OCI-LY3 (cell line): ENCODE data around the gene EDAR.

Experiments used
- EZH2phosphoT487 ChIP-seq: fragments of 200-600 bp; shearing (Covaris generic); IDR thresholded peaks from 2 replicates; pipeline ENCODE4 v1.6.1; 2018; ENCODE audit warnings: antibody characterized with exemption, mixed run types, low read depth
- TF ChIP-seq, protein P1 (sequence below): fragments of 200-600, 300-600 bp; sonication (generic); IDR thresholded peaks from 2 replicates; pipeline ENCODE4 v1.5.1; 2014; ENCODE audit warnings: antibody characterized with exemption, low read length, low read depth

DNA sequence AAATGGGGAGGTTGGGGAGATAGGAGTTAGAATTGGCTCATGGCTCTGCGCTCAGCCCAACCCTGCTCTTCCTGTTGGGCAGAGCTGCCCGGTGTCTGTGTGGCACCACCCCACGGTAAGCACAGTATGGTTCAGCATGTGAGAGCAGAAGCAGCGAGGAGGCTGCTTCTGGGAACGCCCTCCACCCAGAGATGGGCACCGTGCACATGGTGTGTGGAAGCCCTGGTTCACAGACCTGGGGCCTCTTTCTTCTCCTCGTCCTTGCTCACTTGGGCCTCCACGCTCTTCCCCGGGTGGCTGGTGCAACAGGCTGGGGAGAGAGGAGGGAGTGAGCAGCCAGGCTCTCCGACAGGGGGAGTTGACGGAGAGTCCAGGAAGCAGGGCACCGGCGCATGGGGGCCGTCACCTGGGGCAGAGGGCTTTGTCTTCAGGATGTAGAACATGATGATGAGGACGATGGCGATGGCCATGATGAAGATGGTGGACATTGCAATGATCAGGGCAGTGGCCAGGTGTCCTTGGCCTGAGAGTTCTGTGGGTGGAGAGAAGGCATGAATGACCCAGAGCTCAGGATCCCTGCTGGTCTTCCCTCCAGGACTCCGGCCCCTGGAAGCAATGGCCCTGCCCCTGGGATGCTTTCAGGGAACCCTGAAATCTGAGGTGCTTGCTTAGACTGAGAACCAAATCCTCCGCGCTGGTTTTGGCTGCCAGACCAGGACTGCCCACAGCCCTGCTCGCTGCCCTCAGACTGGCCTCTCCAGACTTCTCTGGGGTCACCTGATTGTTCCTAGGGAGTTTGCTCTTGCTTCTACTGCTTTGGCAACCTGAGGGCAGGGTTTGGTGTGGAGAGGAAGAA, 78.3 kb downstream of the EDAR start:
- TF ChIP-seq, protein P1, sequence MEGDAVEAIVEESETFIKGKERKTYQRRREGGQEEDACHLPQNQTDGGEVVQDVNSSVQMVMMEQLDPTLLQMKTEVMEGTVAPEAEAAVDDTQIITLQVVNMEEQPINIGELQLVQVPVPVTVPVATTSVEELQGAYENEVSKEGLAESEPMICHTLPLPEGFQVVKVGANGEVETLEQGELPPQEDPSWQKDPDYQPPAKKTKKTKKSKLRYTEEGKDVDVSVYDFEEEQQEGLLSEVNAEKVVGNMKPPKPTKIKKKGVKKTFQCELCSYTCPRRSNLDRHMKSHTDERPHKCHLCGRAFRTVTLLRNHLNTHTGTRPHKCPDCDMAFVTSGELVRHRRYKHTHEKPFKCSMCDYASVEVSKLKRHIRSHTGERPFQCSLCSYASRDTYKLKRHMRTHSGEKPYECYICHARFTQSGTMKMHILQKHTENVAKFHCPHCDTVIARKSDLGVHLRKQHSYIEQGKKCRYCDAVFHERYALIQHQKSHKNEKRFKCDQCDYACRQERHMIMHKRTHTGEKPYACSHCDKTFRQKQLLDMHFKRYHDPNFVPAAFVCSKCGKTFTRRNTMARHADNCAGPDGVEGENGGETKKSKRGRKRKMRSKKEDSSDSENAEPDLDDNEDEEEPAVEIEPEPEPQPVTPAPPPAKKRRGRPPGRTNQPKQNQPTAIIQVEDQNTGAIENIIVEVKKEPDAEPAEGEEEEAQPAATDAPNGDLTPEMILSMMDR: no peak
- no peak for TF ChIP-seq EZH2phosphoT487
